ENCODE data around the gene EPS8L3. TPM values are rescaled to one million over a fixed set of nuclear protein-coding genes. Genes with fewer than 3 reads are reported as not detected.
A peak's percentile ranks its signal among the peaks of the same experiment; 100 is the strongest.

The EPS8L3 gene
- total RNA-seq, 1 experiment from 2014 or later: not detected

- H3K36me3 ChIP-seq: peaks cover 23% of the 10 kb centered on the region
- H3K27ac ChIP-seq: no peak overlapping the region
- H3K4me3 ChIP-seq: no peak overlapping the region
- no peaks in the 10 kb centered on the region for H3K27me3 ChIP-seq (replicated peaks)
- H3K9me3 ChIP-seq (replicated peaks): no peaks in the 10 kb centered on the region
- H3K4me1 ChIP-seq (replicated peaks): no peaks in the 10 kb centered on the region
- no peak for DNase-seq (ENCODE audit: low read depth in 1 of 2, low spot score in 2 of 2)
These were observed 30.4 kb downstream of the EPS8L3 start for GRCh38 chr1:109733236-109733870.

GRCh38 chr1:109732390-109732881 is 31.3 kb downstream of the EPS8L3 start:
- Histone ChIP-seq H3K27me3 (replicated peaks) (no peaks in the 10 kb centered on the region), H3K4me1 (replicated peaks) (no peaks in the 10 kb centered on the region), H3K36me3 (peaks cover 14% of the 10 kb centered on the region), H3K4me3 (no peak overlapping the region), H3K9me3 (replicated peaks) (no peaks in the 10 kb centered on the region), H3K27ac (no peak overlapping the region)
- DNase-seq (ENCODE audit: low read depth in 1 of 2, low spot score in 2 of 2): no peak

- DNase-seq (ENCODE audit: low read depth in 1 of 2, low spot score in 2 of 2): no peak
- no peaks in the 10 kb centered on the region for H3K9me3 ChIP-seq (replicated peaks)
- H3K4me1 ChIP-seq (replicated peaks): no peaks in the 10 kb centered on the region
- peaks cover 2% of the 10 kb centered on the region; the same call in 1 of the 2 replicates for H3K36me3 ChIP-seq
- H3K27me3 ChIP-seq (replicated peaks): no peaks in the 10 kb centered on the region
- no peak overlapping the region for H3K27ac ChIP-seq
- H3K4me3 ChIP-seq: no peak overlapping the region
These were observed 33.1 kb downstream of the EPS8L3 start for GRCh38 chr1:109730666-109731065.

- no peaks in the 10 kb centered on the region for H3K36me3 ChIP-seq
- no peaks in the 10 kb centered on the region for H3K4me1 ChIP-seq (replicated peaks)
- H3K27ac ChIP-seq: no peak overlapping the region
- H3K27me3 ChIP-seq (replicated peaks): no peaks in the 10 kb centered on the region
- DNase-seq (ENCODE audit: low read depth in 1 of 2, low spot score in 2 of 2): no peak
- no peaks in the 10 kb centered on the region for H3K9me3 ChIP-seq (replicated peaks)
- no peak overlapping the region for H3K4me3 ChIP-seq
These were observed 34.9 kb downstream of the EPS8L3 start for GRCh38 chr1:109728870-109729269.

- Histone ChIP-seq H3K36me3 (no peaks in the 10 kb centered on the region), H3K9me3 (replicated peaks) (no peaks in the 10 kb centered on the region), H3K4me1 (replicated peaks) (0 out of 2 replicates have a peak, but pooled peaks cover 3% of the 10 kb centered on the region), H3K27me3 (replicated peaks) (no peaks in the 10 kb centered on the region), H3K27ac (no peak overlapping the region), H3K4me3 (no peak overlapping the region)
- DNase-seq (ENCODE audit: low read depth in 1 of 2, low spot score in 2 of 2): no peak
These were observed 36.9 kb downstream of the EPS8L3 start for GRCh38 chr1:109726728-109727373.

- no peak for DNase-seq (ENCODE audit: low read depth in 1 of 2, low spot score in 2 of 2)
- Histone ChIP-seq H3K27ac (no peak overlapping the region), H3K4me1 (replicated peaks) (0 out of 2 replicates have a peak, but pooled peaks cover 3% of the 10 kb centered on the region), H3K4me3 (no peak overlapping the region), H3K9me3 (replicated peaks) (no peaks in the 10 kb centered on the region), H3K27me3 (replicated peaks) (no peaks in the 10 kb centered on the region), H3K36me3 (no peaks in the 10 kb centered on the region)
These were observed 37.7 kb downstream of the EPS8L3 start for GRCh38 chr1:109726007-109726406.

GRCh38 chr1:109725510-109725909 is 38.2 kb downstream of the EPS8L3 start:
- DNase-seq (ENCODE audit: low read depth in 1 of 2, low spot score in 2 of 2): no peak
- no peak overlapping the region for H3K27ac ChIP-seq
- no peaks in the 10 kb centered on the region for H3K9me3 ChIP-seq (replicated peaks)
- H3K4me1 ChIP-seq (replicated peaks): 0 out of 2 replicates have a peak, but pooled peaks cover 3% of the 10 kb centered on the region
- no peak overlapping the region for H3K4me3 ChIP-seq
- H3K36me3 ChIP-seq: no peaks in the 10 kb centered on the region
- no peaks in the 10 kb centered on the region for H3K27me3 ChIP-seq (replicated peaks)

GRCh38 chr1:109724933-109725332 is 38.8 kb downstream of the EPS8L3 start:
- Histone ChIP-seq H3K27me3 (replicated peaks) (no peaks in the 10 kb centered on the region), H3K36me3 (no peaks in the 10 kb centered on the region), H3K9me3 (replicated peaks) (no peaks in the 10 kb centered on the region), H3K4me1 (replicated peaks) (peaks cover 5% of the 10 kb centered on the region), H3K4me3 (no peak overlapping the region), H3K27ac (no peak overlapping the region)
- DNase-seq (ENCODE audit: low read depth in 1 of 2, low spot score in 2 of 2): no peak

- DNase-seq (ENCODE audit: low read depth in 1 of 2, low spot score in 2 of 2): no peak
- Histone ChIP-seq H3K27me3 (replicated peaks) (no peaks in the 10 kb centered on the region), H3K36me3 (no peaks in the 10 kb centered on the region), H3K4me1 (replicated peaks) (peaks cover 20% of the 10 kb centered on the region), H3K4me3 (no peak overlapping the region), H3K27ac (no peak overlapping the region), H3K9me3 (replicated peaks) (no peaks in the 10 kb centered on the region)
These were observed 40.6 kb downstream of the EPS8L3 start for GRCh38 chr1:109722908-109723691.

GRCh38 chr1:109721971-109722370 is 41.8 kb downstream of the EPS8L3 start:
- Histone ChIP-seq H3K4me3 (no peak overlapping the region), H3K27me3 (replicated peaks) (no peaks in the 10 kb centered on the region), H3K9me3 (replicated peaks) (no peaks in the 10 kb centered on the region), H3K4me1 (replicated peaks) (peaks cover 20% of the 10 kb centered on the region), H3K27ac (no peak overlapping the region), H3K36me3 (no peaks in the 10 kb centered on the region)
- DNase-seq (ENCODE audit: low read depth in 1 of 2, low spot score in 2 of 2): no peak

GRCh38 chr1:109721042-109721441 is 42.7 kb downstream of the EPS8L3 start:
- DNase-seq (ENCODE audit: low read depth in 1 of 2, low spot score in 2 of 2): no peak
- Histone ChIP-seq H3K4me1 (replicated peaks) (peaks cover 20% of the 10 kb centered on the region), H3K27ac (no peak overlapping the region), H3K27me3 (replicated peaks) (no peaks in the 10 kb centered on the region), H3K9me3 (replicated peaks) (no peaks in the 10 kb centered on the region), H3K36me3 (no peaks in the 10 kb centered on the region), H3K4me3 (no peak overlapping the region)

GRCh38 chr1:109719337-109719837 is 44.3 kb downstream of the EPS8L3 start:
- Histone ChIP-seq H3K27me3 (replicated peaks) (no peaks in the 10 kb centered on the region), H3K27ac (peak overlapping the region; percentile 46), H3K36me3 (no peaks in the 10 kb centered on the region), H3K4me3 (no peak overlapping the region), H3K9me3 (replicated peaks) (no peaks in the 10 kb centered on the region), H3K4me1 (replicated peaks) (peaks cover 20% of the 10 kb centered on the region)
- DNase-seq (ENCODE audit: low read depth in 1 of 2, low spot score in 2 of 2): peak in 1 of 2 experiments; percentile 74

GRCh38 chr1:109718495-109718894 is 45.2 kb downstream of the EPS8L3 start:
- H3K9me3 ChIP-seq (replicated peaks): no peaks in the 10 kb centered on the region
- peak overlapping the region; percentile 46 for H3K27ac ChIP-seq
- H3K27me3 ChIP-seq (replicated peaks): no peaks in the 10 kb centered on the region
- H3K4me3 ChIP-seq: no peak overlapping the region
- peaks cover 20% of the 10 kb centered on the region for H3K4me1 ChIP-seq (replicated peaks)
- DNase-seq (ENCODE audit: low read depth in 1 of 2, low spot score in 2 of 2): no peak
- no peaks in the 10 kb centered on the region for H3K36me3 ChIP-seq

GRCh38 chr1:109717729-109718128 is 46.0 kb downstream of the EPS8L3 start:
- Histone ChIP-seq H3K27me3 (replicated peaks) (no peaks in the 10 kb centered on the region), H3K9me3 (replicated peaks) (no peaks in the 10 kb centered on the region), H3K27ac (no peak overlapping the region), H3K4me3 (no peak overlapping the region), H3K4me1 (replicated peaks) (peaks cover 17% of the 10 kb centered on the region), H3K36me3 (no peaks in the 10 kb centered on the region)
- DNase-seq (ENCODE audit: low read depth in 1 of 2, low spot score in 2 of 2): no peak

All from SJSA1 (cell line).